NCI-H748 (cell line): ENCODE results near the gene PPP1R36.
"Not testable (repeated sequence)": the region's sequence is repeated elsewhere in the genome, so short reads cannot be mapped to it uniquely, and the experiment has no call there.

Source experiments
- DNase-seq: peaks from one replicate; lab custom pipeline; 2025; ENCODE audit not compliant: unreplicated experiment; lab: John Stamatoyannopoulos, UW

Gene PPP1R36

DNA sequence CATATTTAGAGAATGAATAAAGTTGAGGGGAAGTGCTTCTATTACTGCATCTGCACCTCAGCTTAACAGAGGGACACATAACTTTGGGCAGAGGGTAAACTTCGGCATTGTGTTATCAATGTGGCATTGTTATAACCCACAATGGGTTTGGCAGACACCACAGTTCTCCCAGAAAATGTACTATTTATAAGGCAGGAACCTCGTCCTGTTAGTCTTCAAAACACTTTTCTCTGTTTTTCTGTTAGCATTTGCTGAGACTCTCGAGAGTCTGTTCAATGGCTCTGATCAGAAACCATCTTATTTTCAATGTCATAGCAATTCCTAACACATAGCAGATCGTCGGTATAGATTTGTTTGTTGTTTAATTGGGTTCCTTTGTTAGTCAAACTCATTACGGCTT, 13.9 kb downstream of the PPP1R36 start:
- no peak for DNase-seq

- DNase-seq: no peak
Measured at GRCh38 chr14:64566651-64567122, 16.9 kb downstream of the PPP1R36 start.

GRCh38 chr14:64569138-64569631, 19.4 kb downstream of the PPP1R36 start:
- DNase-seq: no peak

DNA sequence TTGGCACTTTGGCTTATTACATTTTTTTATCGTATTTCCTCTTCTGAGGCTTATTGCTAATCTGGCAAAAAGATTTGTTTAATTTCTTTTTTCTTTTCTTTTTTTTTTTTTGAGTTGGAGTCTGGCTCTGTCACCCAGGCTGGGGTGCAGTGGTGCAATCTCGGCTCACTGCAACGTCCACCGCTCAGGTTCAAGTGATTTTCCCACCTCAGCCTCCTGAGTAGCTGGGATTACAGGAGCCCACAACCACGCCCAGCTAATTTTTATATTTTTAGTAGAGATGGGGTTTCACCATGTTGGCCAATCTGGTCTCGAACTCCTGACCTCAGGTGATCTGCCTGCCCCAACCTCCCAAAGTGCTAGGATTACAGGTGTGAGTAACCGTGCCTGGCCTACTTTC, 19.9 kb downstream of the PPP1R36 start:
- not testable (repeated sequence) for DNase-seq

DNA sequence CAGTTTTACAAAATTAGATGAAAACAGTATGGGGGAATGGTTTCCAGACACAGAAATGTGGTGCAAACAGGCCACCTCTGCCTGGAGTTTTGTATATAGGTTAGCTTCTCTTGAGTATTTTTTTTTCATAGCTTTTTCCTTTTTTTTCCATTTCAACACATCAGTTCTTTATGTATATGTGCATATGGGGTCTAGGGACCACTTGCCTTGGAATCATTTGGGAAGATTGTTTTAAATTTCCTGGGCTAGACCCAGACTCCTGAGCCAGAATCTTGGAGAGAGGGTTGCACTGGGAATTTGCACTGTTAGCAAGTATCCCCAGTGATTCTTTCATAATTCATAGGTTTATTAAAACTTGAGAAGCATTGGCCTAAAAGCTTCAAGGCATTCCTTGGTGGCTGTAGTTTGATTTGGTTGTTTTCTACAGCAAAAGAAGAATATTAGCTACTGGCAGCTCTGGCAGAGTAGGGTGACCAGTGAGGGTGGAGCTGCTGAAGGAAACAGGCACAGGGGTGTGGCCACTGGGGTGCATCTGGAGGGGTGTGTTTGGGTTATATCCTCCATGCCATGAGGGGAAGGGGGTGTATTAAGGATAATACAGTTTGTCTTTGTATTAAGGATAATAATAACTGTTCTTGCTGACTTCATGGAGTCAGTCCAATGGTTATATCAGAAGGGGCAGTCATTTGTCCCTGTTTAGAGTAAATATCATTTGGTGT, 22.8 kb downstream of the PPP1R36 start:
- no peak for DNase-seq

DNA sequence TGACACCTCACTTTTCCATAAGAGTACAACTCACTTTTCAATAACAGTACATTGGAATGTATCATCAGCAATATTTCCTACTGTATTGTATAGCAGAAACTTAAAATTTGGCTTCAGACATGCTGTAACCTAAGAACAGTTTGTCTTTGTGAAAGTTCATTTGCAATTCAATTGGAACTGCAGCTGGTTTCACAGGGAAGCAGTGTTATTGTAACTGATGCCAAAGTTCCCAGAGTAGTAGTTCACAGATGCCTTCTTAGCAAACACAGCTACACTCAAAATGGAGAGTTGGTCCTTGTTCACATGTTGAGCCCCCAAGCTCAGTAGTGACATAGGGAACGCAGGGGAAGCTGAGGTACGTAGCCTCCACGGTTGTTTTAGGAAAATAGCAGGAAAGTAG, 23.3 kb downstream of the PPP1R36 start:
- no peak for DNase-seq

GRCh38 chr14:64574371-64575107, 24.8 kb downstream of the PPP1R36 start:
- no peak for DNase-seq

GRCh38 chr14:64577211-64577610, 27.4 kb downstream of the PPP1R36 start:
- no peak for DNase-seq

DNA sequence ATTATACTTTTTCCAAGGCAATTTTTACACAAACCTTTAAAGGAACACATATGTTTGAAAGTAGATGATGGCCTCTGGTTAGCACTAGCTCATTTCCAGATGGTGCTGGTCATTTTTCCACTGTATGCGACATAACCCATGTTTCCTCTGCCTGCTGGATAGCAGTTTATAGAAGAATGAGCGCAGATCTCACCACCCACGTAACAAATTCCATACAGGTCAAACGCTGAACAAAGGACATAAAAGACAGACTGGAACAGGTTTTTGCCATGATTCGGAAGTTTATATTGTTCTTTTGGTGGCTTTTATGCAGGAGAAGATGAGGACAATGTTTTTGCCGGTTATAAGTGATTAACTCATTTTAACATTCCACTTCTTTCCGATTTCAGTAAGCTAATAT, 30.7 kb downstream of the PPP1R36 start:
- DNase-seq: no peak

DNA sequence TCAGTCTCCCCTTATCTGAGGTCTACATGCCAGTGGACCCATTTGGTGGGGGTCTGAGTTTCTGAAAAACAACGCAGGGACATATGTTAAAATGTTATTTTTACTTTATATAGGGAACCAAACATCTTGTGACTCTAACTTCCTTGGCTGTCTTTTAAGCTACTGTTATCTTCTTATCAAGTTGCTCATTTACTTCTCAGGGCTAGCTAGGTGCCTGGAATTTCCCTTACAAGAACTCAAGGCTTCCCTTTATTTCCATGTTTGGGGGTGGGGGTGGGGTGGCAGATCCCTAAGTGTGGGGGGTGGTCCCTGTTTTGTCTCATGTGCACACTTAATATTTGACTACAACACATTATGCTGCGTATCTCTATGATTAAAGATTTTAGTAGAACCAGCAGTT, 31.6 kb downstream of the PPP1R36 start:
- no peak for DNase-seq

DNA sequence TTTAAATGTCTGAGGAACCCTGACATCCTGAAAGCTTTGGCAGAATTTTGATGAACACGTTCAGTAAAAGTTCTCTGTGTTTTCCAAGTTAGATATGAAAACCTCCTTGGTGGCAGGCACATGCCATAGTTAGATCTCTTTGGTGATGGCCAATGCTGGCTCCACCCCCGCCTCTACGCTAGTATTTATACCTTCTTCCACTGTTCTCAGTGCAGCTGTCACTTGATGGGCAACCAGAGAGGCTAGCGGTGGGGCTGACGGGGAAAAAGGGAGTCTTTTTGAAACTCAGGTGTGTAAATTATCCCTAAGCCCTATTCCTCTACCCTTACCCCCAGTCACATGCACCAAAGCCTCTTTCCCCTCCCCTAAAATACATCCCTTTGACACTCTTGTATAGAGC, 32.1 kb downstream of the PPP1R36 start:
- DNase-seq: no peak

- DNase-seq: no peak
Measured at GRCh38 chr14:64584190-64584589, 34.4 kb downstream of the PPP1R36 start.

DNA sequence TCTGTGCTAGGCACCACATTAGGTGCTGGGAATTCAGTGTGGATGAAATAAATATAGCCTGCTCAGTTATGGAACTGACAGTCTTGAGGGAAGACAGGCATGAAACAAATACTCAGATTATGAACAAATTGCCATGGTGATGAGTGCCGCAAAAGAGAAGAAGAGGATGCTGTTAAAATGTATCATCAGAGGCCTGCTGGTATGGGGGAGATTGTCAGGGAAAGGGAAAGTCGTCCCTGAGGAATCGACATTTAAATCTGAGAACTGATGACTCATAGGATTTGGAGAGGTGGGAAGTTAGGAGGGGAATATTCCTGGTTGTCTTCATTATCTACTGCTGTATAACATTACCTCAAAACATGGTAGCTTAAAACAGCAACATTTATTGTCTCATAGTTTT, 42.0 kb downstream of the PPP1R36 start:
- no peak for DNase-seq

DNA sequence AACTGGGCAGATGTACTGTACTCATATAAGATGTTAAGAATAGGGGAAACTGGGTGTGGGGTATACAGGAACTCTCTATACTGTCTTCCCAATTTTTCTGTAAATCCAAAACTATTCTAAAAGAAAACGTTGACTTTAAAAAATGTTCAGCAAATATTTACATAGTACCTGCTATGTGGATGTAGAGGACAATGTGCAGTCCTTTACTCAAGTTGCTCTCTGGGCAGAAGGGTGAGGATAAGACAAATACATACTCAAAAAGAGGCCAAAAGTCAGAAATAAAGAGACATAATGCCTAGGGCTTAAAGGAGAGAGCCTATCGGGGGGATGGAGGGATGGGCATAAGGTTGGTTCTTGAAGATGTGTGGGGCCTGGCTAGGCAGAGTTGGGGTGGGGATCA, 44.7 kb downstream of the PPP1R36 start:
- DNase-seq: no peak

GRCh38 chr14:64598404-64598803, 48.6 kb downstream of the PPP1R36 start:
- DNase-seq: no peak

GRCh38 chr14:64601571-64601970, 51.8 kb downstream of the PPP1R36 start:
- DNase-seq: no peak

DNA sequence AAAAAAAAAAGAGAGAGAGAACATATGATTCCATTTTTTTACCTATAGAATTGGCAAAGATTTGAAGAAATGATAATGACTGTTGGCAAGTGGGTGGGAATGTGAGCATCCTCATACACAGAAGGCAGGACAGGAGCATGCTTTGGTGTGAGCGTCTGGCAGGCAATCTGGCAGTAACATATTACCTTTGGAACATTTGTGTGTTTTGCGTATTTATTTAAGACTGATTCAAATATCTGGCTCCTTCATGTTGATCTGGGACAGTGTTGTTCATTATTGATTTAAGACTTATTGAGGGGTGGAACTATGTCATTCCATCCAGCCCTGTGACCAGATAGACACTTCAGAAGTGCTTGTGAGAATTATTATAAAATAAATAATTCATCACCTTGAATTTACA, 53.1 kb downstream of the PPP1R36 start:
- no peak for DNase-seq

GRCh38 chr14:64604001-64604400, 54.2 kb downstream of the PPP1R36 start:
- DNase-seq: no peak

- DNase-seq: no peak
Measured at GRCh38 chr14:64604881-64605280, 55.1 kb downstream of the PPP1R36 start.

GRCh38 chr14:64605926-64606685, 56.3 kb downstream of the PPP1R36 start:
- DNase-seq: no peak

DNA sequence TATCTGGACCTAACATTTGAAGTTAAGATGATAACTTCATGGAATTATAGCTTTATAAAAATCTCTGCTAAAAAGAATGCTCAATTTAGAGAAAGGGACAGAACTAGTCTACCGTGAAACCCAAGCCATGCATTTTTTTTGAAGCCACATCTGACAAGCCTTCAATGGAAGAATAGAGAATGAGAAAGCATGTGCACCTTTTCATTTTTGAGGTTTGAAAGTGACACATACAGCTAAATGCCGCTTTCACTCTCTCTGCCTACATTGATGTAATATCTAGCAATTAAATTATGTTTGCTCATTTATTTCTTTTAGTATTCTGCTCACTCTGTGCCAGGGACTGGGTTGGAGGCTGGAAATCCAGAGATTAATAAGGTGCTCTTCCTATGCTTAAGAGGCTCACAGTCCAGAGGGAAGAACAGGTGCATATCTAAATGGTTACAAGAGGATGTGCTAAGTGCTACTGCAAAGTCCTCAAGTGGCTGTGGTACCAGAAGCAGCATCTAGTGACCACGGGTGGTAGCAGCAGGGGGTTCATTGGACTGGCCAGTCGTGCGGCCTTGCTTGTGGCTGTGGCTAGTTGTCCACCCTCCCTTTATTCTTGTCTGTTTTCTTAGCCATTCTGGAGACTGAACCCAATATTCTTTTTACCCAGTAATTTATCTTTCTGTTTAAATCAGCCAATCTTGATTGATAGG, 60.4 kb downstream of the PPP1R36 start:
- DNase-seq: no peak
